Adrenal gland (tissue), 5 donors: ENCODE data around the gene RSU1.

Experiments used
- POLR2A ChIP-seq, 2 donors: fragments of 450-650 bp; IDR thresholded peaks; one replicate each; pipeline ENCODE4 v1.6.1; 2017; ENCODE audit warnings: antibody characterized with exemption in 2 of 2, mild to moderate bottlenecking in 2 of 2, moderate library complexity in 1 of 2
- TF ChIP-seq, protein P1 (sequence below), 6 experiments: fragments of 450-650 bp in 4 of 6; fragments of 200-600 bp in 2 of 6; sonication (generic) in 1 of 6; IDR thresholded peaks; 1 replicate in 5 of 6; 2 replicates in 1 of 6; pipeline versions ENCODE4 v1.5.1 to v1.8.0; 2016 to 2021; ENCODE audit warnings: antibody characterized with exemption in 6 of 6, mild to moderate bottlenecking in 2 of 6, moderate library complexity in 1 of 6
- donor health status: DM: no; HTN: no; CAD: no.

- TF ChIP-seq, protein P1, sequence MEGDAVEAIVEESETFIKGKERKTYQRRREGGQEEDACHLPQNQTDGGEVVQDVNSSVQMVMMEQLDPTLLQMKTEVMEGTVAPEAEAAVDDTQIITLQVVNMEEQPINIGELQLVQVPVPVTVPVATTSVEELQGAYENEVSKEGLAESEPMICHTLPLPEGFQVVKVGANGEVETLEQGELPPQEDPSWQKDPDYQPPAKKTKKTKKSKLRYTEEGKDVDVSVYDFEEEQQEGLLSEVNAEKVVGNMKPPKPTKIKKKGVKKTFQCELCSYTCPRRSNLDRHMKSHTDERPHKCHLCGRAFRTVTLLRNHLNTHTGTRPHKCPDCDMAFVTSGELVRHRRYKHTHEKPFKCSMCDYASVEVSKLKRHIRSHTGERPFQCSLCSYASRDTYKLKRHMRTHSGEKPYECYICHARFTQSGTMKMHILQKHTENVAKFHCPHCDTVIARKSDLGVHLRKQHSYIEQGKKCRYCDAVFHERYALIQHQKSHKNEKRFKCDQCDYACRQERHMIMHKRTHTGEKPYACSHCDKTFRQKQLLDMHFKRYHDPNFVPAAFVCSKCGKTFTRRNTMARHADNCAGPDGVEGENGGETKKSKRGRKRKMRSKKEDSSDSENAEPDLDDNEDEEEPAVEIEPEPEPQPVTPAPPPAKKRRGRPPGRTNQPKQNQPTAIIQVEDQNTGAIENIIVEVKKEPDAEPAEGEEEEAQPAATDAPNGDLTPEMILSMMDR (IDR thresholded peaks at IDR 0.05): no peak
- no peak for TF ChIP-seq POLR2A (IDR thresholded peaks at IDR 0.05)
Measured at GRCh38 chr10:16653224-16653623, 164.0 kb downstream of the RSU1 start.
